ENCODE results near the gene SH3RF3. TPM values are rescaled to one million over a fixed set of nuclear protein-coding genes. Genes with fewer than 3 reads are reported as not detected.

The SH3RF3 gene
- total RNA-seq, 1 experiment from 2014 or later, result 4.9 TPM

GRCh38 chr2:109411640-109412325 is 282.8 kb downstream of the SH3RF3 start:
- H3K36me3 ChIP-seq (ENCODE audit: control insufficient read depth, insufficient read depth, low read length), result no peaks in the 10 kb centered on the region
- ATAC-seq (no peak), DNase-seq (ENCODE audit: low read depth, low spot score) (no peak)
- ChIA-PET POLR2A (no interaction called here), CTCF (no interaction called here)
- H3K4me1 ChIP-seq (ENCODE audit: control insufficient read depth, insufficient read depth, low read length), result no peaks in the 10 kb centered on the region
- no peak overlapping the region for H3K4me3 ChIP-seq (ENCODE audit: low read depth in 2 of 2, low read length in 2 of 2)
- H3K9me3 ChIP-seq (ENCODE audit: control insufficient read depth, insufficient read depth, low read depth, low read length), result no peaks in the 10 kb centered on the region
- intact Hi-C loops (cut with micrococcal nuclease; ENCODE audit: unreplicated experiment) (no loop called here), in situ Hi-C loops (cut with HindIII; ENCODE audit: low pct_unique_long_range_greater_than_20kb, low sequenced_read_pairs) (no loop called here)
- no peak for TF ChIP-seq REST (IDR thresholded peaks at IDR 0.05; ENCODE audit: insufficient read depth in 1 of 2, low read depth in 2 of 2, low read length in 1 of 2)
- no peak for TF ChIP-seq TCF7L2 (IDR thresholded peaks at IDR 0.05; ENCODE audit: low read depth, low read length)
- no peak for TF ChIP-seq POLR2AphosphoS5 (IDR thresholded peaks at IDR 0.05; ENCODE audit: low read depth, low read length)
- no peak for TF ChIP-seq SIN3A (IDR thresholded peaks at IDR 0.05; ENCODE audit: borderline replicate concordance, insufficient read depth, low read depth, low read length)
- TF ChIP-seq CTCF (IDR thresholded peaks at IDR 0.05), result no peak
- no TSS peak for BruUV-seq (replicated peaks)
- H3K27ac ChIP-seq (ENCODE audit: low read length), result no peak overlapping the region
- H3K27me3 ChIP-seq (ENCODE audit: control insufficient read depth, insufficient read depth, low read length), result no peaks in the 10 kb centered on the region

GRCh38 chr2:109415581-109416013 is 286.6 kb downstream of the SH3RF3 start:
- POLR2A ChIA-PET, result no interaction called here
- no peak overlapping the region for H3K4me3 ChIP-seq (ENCODE audit: low read depth in 2 of 2, low read length in 2 of 2)
- in situ Hi-C loops (cut with HindIII; ENCODE audit: low pct_unique_long_range_greater_than_20kb, low sequenced_read_pairs), result no loop called here
- intact Hi-C loops (cut with micrococcal nuclease; ENCODE audit: unreplicated experiment), result no loop called here
- DNase-seq (ENCODE audit: low read depth, low spot score) (no peak), ATAC-seq (no peak)
- no peaks in the 10 kb centered on the region for H3K4me1 ChIP-seq (ENCODE audit: control insufficient read depth, insufficient read depth, low read length)
- CTCF ChIA-PET, result no interaction called here
- no peak overlapping the region for H3K27ac ChIP-seq (ENCODE audit: low read length)
- no peaks in the 10 kb centered on the region for H3K36me3 ChIP-seq (ENCODE audit: control insufficient read depth, insufficient read depth, low read length)
- TF ChIP-seq POLR2AphosphoS5 (IDR thresholded peaks at IDR 0.05; ENCODE audit: low read depth, low read length), result no peak
- TF ChIP-seq SIN3A (IDR thresholded peaks at IDR 0.05; ENCODE audit: borderline replicate concordance, insufficient read depth, low read depth, low read length), result no peak
- TF ChIP-seq TCF7L2 (IDR thresholded peaks at IDR 0.05; ENCODE audit: low read depth, low read length), result no peak
- TF ChIP-seq CTCF (IDR thresholded peaks at IDR 0.05), result no peak
- no peak for TF ChIP-seq REST (IDR thresholded peaks at IDR 0.05; ENCODE audit: insufficient read depth in 1 of 2, low read depth in 2 of 2, low read length in 1 of 2)
- no peaks in the 10 kb centered on the region for H3K9me3 ChIP-seq (ENCODE audit: control insufficient read depth, insufficient read depth, low read depth, low read length)
- no peaks in the 10 kb centered on the region for H3K27me3 ChIP-seq (ENCODE audit: control insufficient read depth, insufficient read depth, low read length)
- no TSS peak for BruUV-seq (replicated peaks)

Measured in Panc1 (cell line).